Measurements from ENCODE around the gene CBFA2T2.

The CBFA2T2 gene

DNA sequence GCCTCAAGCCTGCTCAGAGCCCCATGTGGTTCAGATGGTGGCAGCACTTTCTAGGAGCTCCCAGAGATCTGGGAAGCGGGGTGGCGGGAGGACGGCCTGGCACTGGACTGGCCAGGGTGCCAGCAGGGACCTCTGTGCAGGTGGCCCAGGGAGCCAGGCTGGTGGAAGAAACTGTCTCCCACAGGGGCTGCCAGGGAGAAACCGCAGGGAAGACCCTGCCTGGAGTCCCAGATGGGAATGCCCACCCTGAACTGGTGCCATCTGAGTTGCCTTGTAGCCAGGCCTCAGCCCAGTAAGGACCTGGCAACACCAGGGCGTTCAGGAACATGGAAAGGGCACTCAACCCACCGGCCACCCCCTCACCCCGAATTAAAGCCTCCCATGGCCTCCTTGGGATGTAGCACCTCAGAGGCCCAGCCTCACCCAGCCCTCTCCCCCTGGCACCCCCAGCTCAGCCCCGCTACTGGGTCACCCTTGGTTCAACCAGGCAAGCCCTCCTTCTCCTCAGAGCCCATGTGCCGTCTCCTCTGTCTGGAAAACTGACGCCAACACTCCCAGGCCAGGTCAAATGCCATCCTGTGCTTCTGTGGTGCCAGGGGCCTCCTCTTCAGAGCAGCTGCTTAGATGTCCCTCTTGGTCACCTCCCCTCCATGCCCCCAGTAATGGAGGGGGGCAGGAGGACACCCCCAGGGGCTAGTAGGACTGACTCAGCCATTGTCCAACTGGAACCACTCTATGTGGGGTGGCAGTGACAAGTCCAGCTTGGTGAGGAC is 166.3 kb downstream of the CBFA2T2 start:
- no peaks in the 10 kb centered on the region for H3K9me3 Mint-ChIP-seq
- no peaks in the 10 kb centered on the region for H3K27me3 Mint-ChIP-seq
- H3K36me3 Mint-ChIP-seq (ENCODE audit: low read depth), result peaks cover 7% of the 10 kb centered on the region
- DNase-seq, result no peak
- H3K4me1 Mint-ChIP-seq (ENCODE audit: low read depth), result peaks cover 30% of the 10 kb centered on the region
- no peak overlapping the region for H3K4me3 Mint-ChIP-seq
- no peak overlapping the region for H3K27ac Mint-ChIP-seq

DNA sequence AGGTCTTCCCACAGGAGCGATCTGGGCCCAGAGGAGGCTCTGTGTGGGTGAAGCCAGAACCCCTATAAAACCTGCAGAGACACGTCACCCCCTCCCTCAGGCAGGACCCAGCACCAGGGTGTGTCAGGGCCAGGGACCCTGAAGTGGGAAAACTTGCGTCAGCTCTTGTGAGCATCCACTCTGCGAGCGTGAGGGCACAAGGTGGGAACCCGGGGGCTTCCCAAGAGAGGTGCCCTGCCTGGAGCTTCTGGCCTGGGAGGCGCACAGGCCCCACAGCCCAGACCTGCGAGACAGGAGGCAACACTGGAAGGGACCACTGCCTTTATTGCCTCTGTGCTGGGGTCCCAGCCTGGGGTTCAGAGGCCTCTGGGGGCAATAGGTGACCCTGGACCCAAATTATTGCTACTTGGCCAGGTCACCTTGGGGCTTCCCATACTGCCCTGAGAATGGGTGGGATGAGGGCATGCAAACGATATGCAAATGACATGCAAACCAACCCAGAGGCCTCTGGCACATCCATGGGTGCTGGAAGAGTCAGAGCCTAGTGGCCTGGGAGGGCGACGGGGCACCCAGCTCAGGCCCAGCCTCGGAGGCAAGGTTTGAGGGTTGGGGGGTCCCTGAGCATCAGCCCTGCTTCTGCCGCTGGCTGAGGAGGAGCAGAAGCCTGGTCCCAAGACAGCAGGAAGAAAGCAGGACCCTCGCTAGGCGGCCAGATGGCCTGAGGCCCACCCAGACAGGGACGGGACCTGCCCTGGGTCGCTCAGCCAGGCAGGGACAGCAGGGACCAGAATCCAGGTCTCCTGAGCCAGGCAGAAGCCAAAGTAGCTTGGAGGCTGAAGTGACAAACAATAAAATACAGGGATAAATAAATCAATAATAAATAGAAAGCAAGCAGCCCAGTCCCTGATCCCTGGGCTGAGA is 167.1 kb downstream of the CBFA2T2 start:
- Mint-ChIP-seq H3K9me3 (no peaks in the 10 kb centered on the region), H3K27me3 (no peaks in the 10 kb centered on the region), H3K4me1 (ENCODE audit: low read depth) (peaks cover 22% of the 10 kb centered on the region), H3K36me3 (ENCODE audit: low read depth) (peaks cover 7% of the 10 kb centered on the region), H3K27ac (no peak overlapping the region), H3K4me3 (no peak overlapping the region)
- no peak for DNase-seq

DNA sequence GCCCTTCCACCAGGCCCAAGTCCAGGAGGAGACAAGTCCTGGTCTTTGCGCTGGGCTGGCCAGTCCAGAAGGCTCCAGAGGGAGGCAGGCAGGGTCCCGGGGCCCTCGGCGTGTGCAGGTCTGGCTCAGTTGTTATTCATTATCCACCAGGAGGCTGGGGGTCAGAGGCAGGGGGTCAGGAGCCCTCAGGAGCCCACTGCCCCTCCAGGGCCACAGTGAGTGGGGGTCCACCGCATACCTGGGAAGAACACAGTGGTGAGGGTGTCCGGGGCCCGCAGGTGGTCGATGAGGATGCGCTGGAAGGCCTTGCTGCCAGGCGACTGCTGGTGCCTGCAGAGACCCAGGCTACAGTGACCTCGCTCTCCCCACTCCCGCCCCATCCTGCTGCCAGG is 167.8 kb downstream of the CBFA2T2 start:
- Mint-ChIP-seq H3K9me3 (no peaks in the 10 kb centered on the region), H3K4me1 (ENCODE audit: low read depth) (peaks cover 18% of the 10 kb centered on the region), H3K36me3 (ENCODE audit: low read depth) (peaks cover 7% of the 10 kb centered on the region), H3K4me3 (no peak overlapping the region), H3K27ac (no peak overlapping the region), H3K27me3 (no peaks in the 10 kb centered on the region)
- no peak for DNase-seq

DNA sequence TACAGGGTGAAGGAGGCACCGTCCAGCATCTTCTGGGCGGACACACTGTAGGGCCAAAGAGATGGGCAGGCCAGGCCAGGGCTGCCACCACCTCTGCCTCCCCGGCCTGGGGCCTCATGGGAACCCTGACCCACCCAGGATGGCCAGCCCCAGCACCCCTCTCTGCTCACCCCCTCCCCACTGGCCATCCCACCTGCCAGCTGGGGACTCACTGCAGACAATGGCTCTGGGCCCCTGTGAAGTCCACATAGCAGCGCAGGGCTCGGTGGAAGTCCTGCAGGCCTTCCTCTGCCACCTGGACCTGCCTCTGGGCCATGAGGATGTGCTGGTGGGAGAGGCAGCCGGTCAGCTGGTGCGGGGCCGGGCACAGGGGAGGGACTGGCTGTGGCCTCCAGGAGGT is 168.6 kb downstream of the CBFA2T2 start:
- H3K4me3 Mint-ChIP-seq, result no peak overlapping the region
- no peaks in the 10 kb centered on the region for H3K27me3 Mint-ChIP-seq
- no peaks in the 10 kb centered on the region for H3K9me3 Mint-ChIP-seq
- H3K27ac Mint-ChIP-seq, result no peak overlapping the region
- peaks cover 14% of the 10 kb centered on the region for H3K4me1 Mint-ChIP-seq (ENCODE audit: low read depth)
- DNase-seq, result no peak
- H3K36me3 Mint-ChIP-seq (ENCODE audit: low read depth), result peaks cover 7% of the 10 kb centered on the region

- Mint-ChIP-seq H3K4me1 (ENCODE audit: low read depth) (peaks cover 10% of the 10 kb centered on the region), H3K36me3 (ENCODE audit: low read depth) (peaks cover 7% of the 10 kb centered on the region), H3K4me3 (no peak overlapping the region), H3K9me3 (no peaks in the 10 kb centered on the region), H3K27ac (no peak overlapping the region), H3K27me3 (no peaks in the 10 kb centered on the region)
- DNase-seq, result no peak
Observed at GRCh38 chr20:33658929-33659328, 169.0 kb downstream of the CBFA2T2 start.

DNA sequence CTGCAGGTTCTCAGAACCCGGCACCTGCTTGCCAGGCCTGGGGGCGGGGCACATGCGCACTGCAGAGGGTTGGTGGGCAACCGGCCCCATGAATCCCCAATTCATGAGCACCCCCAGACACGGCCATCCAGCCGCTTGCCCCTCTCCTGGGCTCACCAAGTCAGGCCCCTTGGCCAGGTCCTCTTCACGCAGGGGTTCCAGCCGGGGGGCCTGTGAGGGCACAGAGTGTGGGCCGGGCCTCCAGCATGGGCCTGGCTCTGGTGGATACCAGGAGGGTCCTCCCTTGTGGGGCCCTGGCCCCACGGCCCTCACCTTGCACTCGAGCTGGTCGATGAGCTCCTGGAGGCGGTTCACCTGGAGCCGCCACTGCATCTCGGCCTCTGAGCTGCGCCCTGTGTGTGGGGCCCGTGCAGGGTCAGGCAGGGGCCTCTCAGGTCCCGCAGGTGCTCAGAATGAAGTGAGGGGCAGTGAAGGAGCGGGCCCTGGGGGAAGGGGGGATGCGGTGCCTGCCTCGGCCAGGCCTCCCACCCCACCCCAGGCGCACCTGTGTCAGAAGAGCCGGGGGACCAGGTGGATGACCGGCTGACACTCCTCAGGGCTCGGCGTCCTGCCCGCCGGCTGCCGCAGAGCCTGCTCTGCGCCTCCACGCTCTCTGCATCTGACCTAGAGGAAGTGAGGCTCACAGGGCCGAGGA is 169.6 kb downstream of the CBFA2T2 start:
- Mint-ChIP-seq H3K36me3 (ENCODE audit: low read depth) (peaks cover 10% of the 10 kb centered on the region), H3K9me3 (no peaks in the 10 kb centered on the region), H3K27ac (no peak overlapping the region), H3K27me3 (no peaks in the 10 kb centered on the region), H3K4me1 (ENCODE audit: low read depth) (peaks cover 10% of the 10 kb centered on the region), H3K4me3 (no peak overlapping the region)
- no peak for DNase-seq

DNA sequence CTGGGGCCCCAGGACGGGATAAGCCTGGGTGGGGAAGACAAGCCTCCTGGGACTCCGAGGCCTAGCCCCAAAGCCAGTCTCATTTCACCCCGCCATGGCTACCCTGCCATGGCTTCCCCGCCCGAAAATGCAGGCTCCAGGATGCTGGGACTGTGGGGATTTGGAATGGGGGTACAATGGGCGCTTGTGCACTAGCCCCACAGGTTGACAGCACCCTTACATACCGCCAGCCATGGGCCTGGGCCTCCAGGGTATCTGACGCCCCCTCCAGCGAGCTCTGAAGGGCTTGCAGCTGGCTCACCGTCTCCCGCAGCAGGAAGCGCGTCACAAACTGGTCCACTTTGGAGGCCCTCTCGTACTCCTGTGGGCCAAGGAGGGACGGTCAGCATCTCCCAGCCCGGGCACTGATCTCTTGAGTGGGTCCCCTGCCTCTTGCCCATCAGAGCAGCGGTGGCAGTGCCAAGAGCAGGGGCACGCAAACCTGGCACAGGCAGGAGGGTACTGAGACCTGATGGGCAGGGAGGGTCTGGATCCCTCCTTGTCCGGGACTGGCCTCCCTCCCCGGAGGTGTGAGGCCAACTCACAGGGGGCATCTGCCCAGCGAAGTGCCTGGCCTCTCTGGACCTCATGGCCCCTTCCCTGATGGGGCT is 170.3 kb downstream of the CBFA2T2 start:
- no peaks in the 10 kb centered on the region for H3K27me3 Mint-ChIP-seq
- peaks cover 10% of the 10 kb centered on the region for H3K36me3 Mint-ChIP-seq (ENCODE audit: low read depth)
- H3K4me3 Mint-ChIP-seq, result no peak overlapping the region
- no peak for DNase-seq
- peaks cover 17% of the 10 kb centered on the region for H3K4me1 Mint-ChIP-seq (ENCODE audit: low read depth)
- H3K27ac Mint-ChIP-seq, result no peak overlapping the region
- no peaks in the 10 kb centered on the region for H3K9me3 Mint-ChIP-seq

GRCh38 chr20:33660685-33661058 is 170.8 kb downstream of the CBFA2T2 start:
- Mint-ChIP-seq H3K9me3 (no peaks in the 10 kb centered on the region), H3K36me3 (ENCODE audit: low read depth) (peaks cover 10% of the 10 kb centered on the region), H3K27me3 (no peaks in the 10 kb centered on the region), H3K4me3 (no peak overlapping the region), H3K4me1 (ENCODE audit: low read depth) (peaks cover 21% of the 10 kb centered on the region), H3K27ac (no peak overlapping the region)
- no peak for DNase-seq

GRCh38 chr20:33662172-33662571 is 172.3 kb downstream of the CBFA2T2 start, which contains the start of gene C20orf144:
Gene C20orf144, plus strand, starts transcription at chr20:33662327. Its CDS starts 19 bp downstream, at chr20:33662346.
- H3K9me3 Mint-ChIP-seq, result no peaks in the 10 kb centered on the region
- H3K27me3 Mint-ChIP-seq, result no peaks in the 10 kb centered on the region
- H3K36me3 Mint-ChIP-seq (ENCODE audit: low read depth), result peaks cover 12% of the 10 kb centered on the region
- H3K4me3 Mint-ChIP-seq, result peak within 1 kb of the TSS; percentile 84
- no peak for DNase-seq
- peak within 1 kb of the TSS; percentile 91 for H3K27ac Mint-ChIP-seq
- H3K4me1 Mint-ChIP-seq (ENCODE audit: low read depth), result peaks cover 29% of the 10 kb centered on the region

DNA sequence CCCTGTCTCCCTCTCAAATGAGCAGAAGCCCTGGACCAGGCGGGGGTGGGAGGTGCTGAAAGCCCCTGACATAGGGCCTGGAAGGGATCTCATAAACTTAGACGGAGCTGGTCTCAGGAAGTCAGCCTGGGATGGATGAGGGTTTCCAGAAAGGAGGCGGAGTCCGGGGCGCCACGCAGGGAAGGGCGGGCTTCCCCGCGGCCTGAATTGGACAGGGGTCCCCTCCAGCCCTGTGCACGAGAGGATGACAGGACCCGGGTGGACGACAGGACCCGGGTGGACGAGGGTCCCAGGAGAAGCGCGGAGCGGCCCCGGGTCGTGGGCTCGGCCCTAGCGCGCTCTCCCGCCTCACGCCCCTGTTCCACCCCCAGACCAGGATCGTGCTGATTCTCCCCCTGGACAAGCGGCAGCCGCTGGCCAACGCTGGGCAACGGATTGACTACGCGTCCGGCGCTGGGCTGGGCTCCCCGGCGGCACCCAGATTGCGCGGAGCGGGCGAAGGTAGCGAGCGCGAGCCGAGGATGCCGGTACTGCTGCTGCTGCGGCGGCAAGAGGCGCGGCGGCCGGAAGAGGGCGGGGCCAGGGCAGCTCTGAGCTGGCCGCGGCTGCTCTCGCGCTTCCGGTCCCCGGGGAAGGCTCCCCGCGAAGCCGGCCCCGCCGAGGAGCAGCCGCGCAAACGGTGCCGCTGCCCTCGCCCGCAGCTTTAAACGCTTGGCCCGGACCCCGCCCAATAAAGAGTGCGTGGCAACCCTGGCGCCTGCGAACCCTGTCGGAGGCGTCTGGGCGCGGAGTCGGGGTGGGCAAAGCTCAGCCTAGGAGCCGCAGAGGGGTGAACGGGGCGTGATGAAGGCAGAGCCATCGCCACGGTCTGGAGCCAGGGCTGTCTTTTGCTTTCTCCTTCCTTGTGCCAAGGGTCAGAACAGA is 173.5 kb downstream of the CBFA2T2 start:
- DNase-seq, result peak; percentile 90
- no peaks in the 10 kb centered on the region for H3K9me3 Mint-ChIP-seq
- peak overlapping the region; percentile 84 for H3K4me3 Mint-ChIP-seq
- H3K27me3 Mint-ChIP-seq, result no peaks in the 10 kb centered on the region
- H3K4me1 Mint-ChIP-seq (ENCODE audit: low read depth), result peaks cover 34% of the 10 kb centered on the region
- peaks cover 19% of the 10 kb centered on the region for H3K36me3 Mint-ChIP-seq (ENCODE audit: low read depth)
- peak overlapping the region; percentile 91 for H3K27ac Mint-ChIP-seq

DNA sequence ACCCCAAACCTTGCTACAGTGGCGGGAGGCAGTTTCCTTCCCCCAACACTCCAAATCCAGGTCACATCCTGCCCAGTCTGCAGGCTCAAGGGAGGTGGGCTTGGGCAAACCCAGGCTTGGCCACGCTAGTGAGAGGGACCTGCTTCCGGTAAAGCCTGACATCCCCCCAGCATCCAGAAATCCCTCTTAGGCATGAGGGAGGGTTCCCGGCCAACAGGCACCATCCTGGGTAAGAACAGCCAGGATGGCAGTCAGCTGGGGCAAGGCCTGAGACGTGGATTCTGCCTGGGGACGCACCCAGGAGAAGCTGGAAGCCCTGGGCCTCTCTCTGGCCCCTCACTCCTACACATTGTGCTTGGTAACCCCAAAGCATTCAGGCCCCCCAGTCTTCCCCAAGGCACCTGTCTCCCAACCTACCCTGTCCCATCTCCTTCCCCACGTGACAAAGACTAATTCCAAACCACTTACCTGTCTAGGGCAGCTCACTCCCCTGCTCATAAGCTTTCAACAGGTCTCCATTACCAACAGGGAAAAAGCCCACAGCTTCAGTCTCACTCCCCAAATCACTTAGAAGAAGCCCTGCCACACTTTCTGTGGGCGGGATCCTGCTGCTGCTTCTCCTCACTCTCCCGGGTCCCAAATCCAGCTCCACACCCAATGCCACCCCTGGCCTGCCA is 174.3 kb downstream of the CBFA2T2 start:
- Mint-ChIP-seq H3K27ac (peak overlapping the region; percentile 91), H3K36me3 (ENCODE audit: low read depth) (peaks cover 23% of the 10 kb centered on the region), H3K4me1 (ENCODE audit: low read depth) (peaks cover 40% of the 10 kb centered on the region), H3K27me3 (no peaks in the 10 kb centered on the region), H3K4me3 (peak overlapping the region; percentile 84), H3K9me3 (no peaks in the 10 kb centered on the region)
- DNase-seq, result no peak

GRCh38 chr20:33664762-33665144 is 174.9 kb downstream of the CBFA2T2 start:
- Mint-ChIP-seq H3K27me3 (no peaks in the 10 kb centered on the region), H3K9me3 (no peaks in the 10 kb centered on the region), H3K27ac (peak overlapping the region; percentile 91), H3K36me3 (ENCODE audit: low read depth) (peaks cover 23% of the 10 kb centered on the region), H3K4me1 (ENCODE audit: low read depth) (peaks cover 40% of the 10 kb centered on the region), H3K4me3 (peak overlapping the region; percentile 84)
- no peak for DNase-seq

Measured in activated T-cell treated with anti-CD3 and anti-CD28 coated beads, Interleukin-2, amount 50 U/mL, for 24 hours (primary cell).